ENCODE data around the gene A2M.

DNA sequence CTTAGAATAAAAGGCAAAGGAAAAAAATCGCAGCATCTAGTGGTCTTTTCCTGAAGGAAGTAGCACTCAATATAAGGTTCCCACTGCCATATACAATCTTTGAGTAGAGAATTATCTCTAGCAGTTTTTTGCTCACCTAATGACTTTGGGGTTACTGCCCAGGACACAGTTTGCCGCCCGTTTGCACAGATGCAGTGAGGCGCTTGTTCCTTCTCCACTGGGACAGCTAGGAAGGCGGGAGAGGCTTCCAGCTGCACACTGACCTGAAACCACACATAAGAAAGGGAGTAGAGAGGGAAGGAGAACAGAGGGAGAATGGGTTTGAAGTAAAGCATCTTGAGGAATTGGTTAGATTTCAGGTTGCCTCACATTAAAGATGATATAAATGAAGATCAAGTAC, 25.5 kb downstream of the A2M start:
- no peak for TF ChIP-seq CTCF (IDR thresholded peaks at IDR 0.05)
- TF ChIP-seq POLR2AphosphoS5 (IDR thresholded peaks at IDR 0.05) = no peak
- TF ChIP-seq POLR2A (IDR thresholded peaks at IDR 0.05) = no peak
- no peak for TF ChIP-seq EP300 (IDR thresholded peaks at IDR 0.05)

Measured in upper lobe of left lung (tissue), 4 donors.